Measurements from ENCODE around the gene CXCL3.

Gene CXCL3

GRCh38 chr4:74061430-74061829 lies 22.9 kb upstream of the CXCL3 start:
- no peak for DNase-seq (ENCODE audit: low read depth)
- H3K4me3 ChIP-seq (ENCODE audit: low read depth, low read length) = no peak overlapping the region
- TF ChIP-seq CTCF (IDR thresholded peaks at IDR 0.05; ENCODE audit: insufficient read depth, low read depth, low read length, missing control alignments) = no peak

GRCh38 chr4:74059161-74059829 lies 20.8 kb upstream of the CXCL3 start:
- DNase-seq (ENCODE audit: low read depth) = no peak
- TF ChIP-seq CTCF (IDR thresholded peaks at IDR 0.05; ENCODE audit: insufficient read depth, low read depth, low read length, missing control alignments) = no peak
- H3K4me3 ChIP-seq (ENCODE audit: low read depth, low read length) = no peak overlapping the region

GRCh38 chr4:74058048-74058651 lies 19.7 kb upstream of the CXCL3 start:
- no peak for DNase-seq (ENCODE audit: low read depth)
- TF ChIP-seq CTCF (IDR thresholded peaks at IDR 0.05; ENCODE audit: insufficient read depth, low read depth, low read length, missing control alignments) = no peak
- H3K4me3 ChIP-seq (ENCODE audit: low read depth, low read length) = no peak overlapping the region

GRCh38 chr4:74057588-74057987 lies 19.1 kb upstream of the CXCL3 start:
- DNase-seq (ENCODE audit: low read depth) = no peak
- TF ChIP-seq CTCF (IDR thresholded peaks at IDR 0.05; ENCODE audit: insufficient read depth, low read depth, low read length, missing control alignments) = no peak
- no peak overlapping the region for H3K4me3 ChIP-seq (ENCODE audit: low read depth, low read length)

GRCh38 chr4:74056858-74057562 lies 18.5 kb upstream of the CXCL3 start:
- H3K4me3 ChIP-seq (ENCODE audit: low read depth, low read length) = no peak overlapping the region
- TF ChIP-seq CTCF (IDR thresholded peaks at IDR 0.05; ENCODE audit: insufficient read depth, low read depth, low read length, missing control alignments) = no peak
- DNase-seq (ENCODE audit: low read depth) = no peak

- no peak for DNase-seq (ENCODE audit: low read depth)
- no peak for TF ChIP-seq CTCF (IDR thresholded peaks at IDR 0.05; ENCODE audit: insufficient read depth, low read depth, low read length, missing control alignments)
- H3K4me3 ChIP-seq (ENCODE audit: low read depth, low read length) = no peak overlapping the region
These were observed 17.8 kb upstream of the CXCL3 start for GRCh38 chr4:74056114-74056857.
